Thyroid gland (tissue), 4 donors: ENCODE data around the gene MRPL43.

Experiments used
- POLR2A ChIP-seq, 2 donors: fragments of 450-650 bp; IDR thresholded peaks; one replicate each; pipeline ENCODE4 v1.6.1; 2017; ENCODE audit warnings: antibody characterized with exemption in 2 of 2, mild to moderate bottlenecking in 2 of 2, moderate library complexity in 1 of 2
- TF ChIP-seq, protein P1 (sequence below), 6 experiments: fragments of 200-600 bp in 3 of 6; fragments of 450-650 bp in 3 of 6; sonication (generic) in 3 of 6; IDR thresholded peaks; one replicate each; pipeline ENCODE4 v1.5.1; 2016 to 2019; ENCODE audit warnings: antibody characterized with exemption in 6 of 6, mild to moderate bottlenecking in 2 of 6, inconsistent platforms in 1 of 6, moderate library complexity in 1 of 6

GRCh38 chr10:100995181-100995580 is 7.9 kb upstream of the MRPL43 start:
- TF ChIP-seq, protein P1, sequence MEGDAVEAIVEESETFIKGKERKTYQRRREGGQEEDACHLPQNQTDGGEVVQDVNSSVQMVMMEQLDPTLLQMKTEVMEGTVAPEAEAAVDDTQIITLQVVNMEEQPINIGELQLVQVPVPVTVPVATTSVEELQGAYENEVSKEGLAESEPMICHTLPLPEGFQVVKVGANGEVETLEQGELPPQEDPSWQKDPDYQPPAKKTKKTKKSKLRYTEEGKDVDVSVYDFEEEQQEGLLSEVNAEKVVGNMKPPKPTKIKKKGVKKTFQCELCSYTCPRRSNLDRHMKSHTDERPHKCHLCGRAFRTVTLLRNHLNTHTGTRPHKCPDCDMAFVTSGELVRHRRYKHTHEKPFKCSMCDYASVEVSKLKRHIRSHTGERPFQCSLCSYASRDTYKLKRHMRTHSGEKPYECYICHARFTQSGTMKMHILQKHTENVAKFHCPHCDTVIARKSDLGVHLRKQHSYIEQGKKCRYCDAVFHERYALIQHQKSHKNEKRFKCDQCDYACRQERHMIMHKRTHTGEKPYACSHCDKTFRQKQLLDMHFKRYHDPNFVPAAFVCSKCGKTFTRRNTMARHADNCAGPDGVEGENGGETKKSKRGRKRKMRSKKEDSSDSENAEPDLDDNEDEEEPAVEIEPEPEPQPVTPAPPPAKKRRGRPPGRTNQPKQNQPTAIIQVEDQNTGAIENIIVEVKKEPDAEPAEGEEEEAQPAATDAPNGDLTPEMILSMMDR (IDR thresholded peaks at IDR 0.05): no peak
- no peak for TF ChIP-seq POLR2A (IDR thresholded peaks at IDR 0.05)
